Tibial nerve (tissue), 4 donors: ENCODE data around the gene PTGDS.

Source experiments
- EP300 ChIP-seq, 2 donors: sonication (generic); formaldehyde crosslinking; IDR thresholded peaks; one replicate each; pipeline ENCODE4 v1.6.1; 2017; ENCODE audit warnings: antibody characterized with exemption in 2 of 2, mild to moderate bottlenecking in 1 of 2
- TF ChIP-seq, protein P1 (sequence below), 5 experiments: fragments of 200-600 bp in 3 of 5; fragments of 450-650 bp in 2 of 5; sonication (generic) in 3 of 5; IDR thresholded peaks; one replicate each; pipeline ENCODE4 v1.5.1; 2016 to 2019; ENCODE audit warnings: antibody characterized with exemption in 5 of 5, mild to moderate bottlenecking in 3 of 5, moderate library complexity in 2 of 5

GRCh38 chr9:137011907-137012675 lies 34.8 kb downstream of the PTGDS start:
- TF ChIP-seq, protein P1, sequence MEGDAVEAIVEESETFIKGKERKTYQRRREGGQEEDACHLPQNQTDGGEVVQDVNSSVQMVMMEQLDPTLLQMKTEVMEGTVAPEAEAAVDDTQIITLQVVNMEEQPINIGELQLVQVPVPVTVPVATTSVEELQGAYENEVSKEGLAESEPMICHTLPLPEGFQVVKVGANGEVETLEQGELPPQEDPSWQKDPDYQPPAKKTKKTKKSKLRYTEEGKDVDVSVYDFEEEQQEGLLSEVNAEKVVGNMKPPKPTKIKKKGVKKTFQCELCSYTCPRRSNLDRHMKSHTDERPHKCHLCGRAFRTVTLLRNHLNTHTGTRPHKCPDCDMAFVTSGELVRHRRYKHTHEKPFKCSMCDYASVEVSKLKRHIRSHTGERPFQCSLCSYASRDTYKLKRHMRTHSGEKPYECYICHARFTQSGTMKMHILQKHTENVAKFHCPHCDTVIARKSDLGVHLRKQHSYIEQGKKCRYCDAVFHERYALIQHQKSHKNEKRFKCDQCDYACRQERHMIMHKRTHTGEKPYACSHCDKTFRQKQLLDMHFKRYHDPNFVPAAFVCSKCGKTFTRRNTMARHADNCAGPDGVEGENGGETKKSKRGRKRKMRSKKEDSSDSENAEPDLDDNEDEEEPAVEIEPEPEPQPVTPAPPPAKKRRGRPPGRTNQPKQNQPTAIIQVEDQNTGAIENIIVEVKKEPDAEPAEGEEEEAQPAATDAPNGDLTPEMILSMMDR (IDR thresholded peaks at IDR 0.05) = no peak
- no peak for TF ChIP-seq EP300 (IDR thresholded peaks at IDR 0.05)
